Stimulated activated CD4-positive, alpha-beta T cell treated with anti-CD3 and anti-CD28 coated beads, Interleukin-15, amount 100 ng/mL, for 1 hour (primary cell): ENCODE measurements around the gene RAI1.
"Not testable (repeated sequence)": the region's sequence is repeated elsewhere in the genome, so short reads cannot be mapped to it uniquely, and the experiment has no call there.

ENCODE experiments used
- DNase-seq, 2 donors: peaks; one replicate each; pipeline ENCODE4 v3.0.0-alpha.2; 2020; ENCODE audit warnings: low read depth in 1 of 2, low spot score in 1 of 2

Gene RAI1

DNA sequence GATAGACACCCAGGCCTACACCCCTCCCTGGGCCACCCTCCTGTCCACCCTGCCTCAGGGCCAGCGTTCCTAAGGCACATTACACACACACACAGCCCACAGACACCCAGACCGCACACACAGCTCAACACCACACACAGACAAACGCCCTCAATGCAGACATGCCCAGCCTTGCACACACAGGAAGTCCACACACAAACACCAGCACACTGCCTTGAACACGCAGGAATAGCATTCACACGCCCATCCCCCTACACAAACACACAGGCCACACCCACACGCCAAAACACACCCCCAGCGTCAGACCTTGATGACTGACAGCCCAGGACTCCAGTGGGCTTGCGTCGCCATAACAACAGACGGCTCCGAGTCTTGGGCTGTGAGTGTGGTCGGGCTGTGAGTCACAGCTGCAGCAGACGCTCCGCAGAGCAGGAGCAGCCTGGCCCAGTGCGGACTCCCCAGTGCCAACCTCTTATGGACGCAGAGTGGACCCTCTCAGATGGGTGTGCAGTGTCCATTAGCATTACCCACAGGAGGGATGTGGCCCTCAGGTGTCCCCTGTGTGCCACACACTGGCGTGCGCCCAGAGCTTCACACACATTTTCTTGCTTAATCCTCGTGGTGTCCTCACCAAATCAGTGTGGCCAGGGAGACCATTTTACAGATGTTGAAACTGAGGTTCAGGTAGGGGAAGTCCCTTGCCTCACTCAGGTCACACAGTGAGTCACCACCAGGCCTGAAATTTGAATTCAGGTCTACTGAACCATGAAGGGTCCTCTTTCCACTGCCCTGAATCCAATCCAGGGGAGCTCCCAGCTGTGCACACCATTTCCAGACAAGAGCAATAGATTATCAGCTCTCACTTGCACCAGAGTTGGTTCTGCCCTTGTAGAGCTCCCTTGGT, 17.8 kb upstream of the RAI1 start:
- peak; percentile 44 to 50 for DNase-seq

DNA sequence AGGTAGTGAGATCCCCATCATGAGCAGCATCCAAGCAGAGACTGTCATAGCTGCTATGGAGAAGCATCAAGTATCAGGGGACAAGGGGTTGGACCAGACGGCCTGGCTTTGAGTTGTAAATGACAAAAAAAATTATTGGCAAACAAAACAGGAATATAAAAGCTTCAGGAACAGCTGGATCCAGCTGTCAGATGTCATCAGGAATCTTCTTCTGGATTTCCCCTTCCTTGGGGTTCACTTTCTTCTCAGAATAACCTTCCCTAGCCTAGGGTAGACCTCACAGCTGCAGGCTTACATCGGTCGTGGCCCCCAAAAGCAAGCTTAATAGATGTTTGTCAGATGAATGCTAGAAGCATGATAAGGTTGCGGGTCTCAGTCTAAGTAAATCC, 17.2 kb upstream of the RAI1 start:
- DNase-seq, result no peak

DNA sequence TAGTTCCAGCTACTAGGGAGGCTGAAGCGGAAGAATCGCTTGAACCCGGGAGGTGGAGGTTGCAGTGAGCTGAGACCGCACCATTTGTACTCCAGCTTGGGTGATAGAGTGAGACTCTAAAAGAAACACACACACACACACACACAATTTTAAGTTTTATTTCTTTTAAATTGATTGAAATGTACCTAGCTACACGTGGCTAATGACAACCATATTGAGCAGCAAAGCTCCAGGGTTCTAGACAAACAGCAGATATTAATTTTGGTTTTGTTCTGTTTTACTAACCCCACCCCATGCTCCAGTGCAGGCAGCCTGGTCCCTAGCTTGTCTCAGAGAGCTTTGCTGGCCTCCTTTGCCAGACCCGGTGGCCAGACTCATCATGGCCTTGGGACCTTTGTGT, 16.0 kb upstream of the RAI1 start:
- no peak for DNase-seq

DNA sequence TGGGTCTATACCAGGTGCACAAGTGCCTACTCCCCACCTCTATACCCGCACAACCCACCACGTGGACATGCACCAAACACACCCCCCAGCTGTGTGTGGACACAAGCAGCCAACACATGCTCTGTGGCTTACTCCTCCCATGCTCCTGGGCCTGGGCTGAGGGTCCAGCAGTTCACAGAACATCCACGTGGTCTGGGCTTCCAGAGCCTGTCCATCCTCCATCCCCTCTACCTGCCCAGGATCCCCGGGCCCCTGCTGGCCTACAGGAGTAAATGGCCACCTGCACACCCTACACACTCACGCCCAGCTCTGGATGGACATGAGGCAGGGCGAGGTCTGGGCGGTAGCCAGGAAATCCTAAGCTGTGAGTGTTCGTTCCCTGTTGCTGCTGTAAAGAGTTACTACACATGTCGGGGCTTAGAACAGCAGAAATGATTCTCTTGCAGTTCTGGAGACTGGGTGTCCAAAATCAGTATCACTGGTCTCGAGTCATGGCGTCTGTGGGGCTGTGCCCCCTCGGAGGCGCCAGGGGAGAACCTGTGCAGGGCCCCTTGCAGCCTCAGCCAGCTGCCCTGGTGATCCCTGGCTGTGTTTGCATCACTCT, 15.0 kb upstream of the RAI1 start:
- no peak for DNase-seq

DNA sequence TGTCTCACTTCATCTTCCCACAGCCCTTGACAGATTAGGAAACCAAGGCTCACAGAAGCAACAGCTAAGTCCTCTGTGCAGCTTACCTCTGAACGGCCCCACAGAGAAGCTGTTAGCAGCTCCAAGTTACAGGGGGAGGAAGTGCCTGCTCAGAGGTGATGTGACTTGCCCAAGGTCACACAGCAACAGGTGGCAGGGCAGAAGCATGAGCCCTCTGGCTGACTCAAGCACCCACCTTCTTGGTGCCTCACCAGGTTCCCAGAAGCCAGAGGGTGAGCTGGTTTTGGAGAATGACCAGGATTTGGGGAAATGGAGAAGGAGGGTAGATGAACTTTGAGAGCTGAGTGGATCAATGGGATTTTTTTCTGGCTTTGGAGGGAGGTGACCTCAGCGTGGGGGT, 14.0 kb upstream of the RAI1 start:
- no peak for DNase-seq

DNA sequence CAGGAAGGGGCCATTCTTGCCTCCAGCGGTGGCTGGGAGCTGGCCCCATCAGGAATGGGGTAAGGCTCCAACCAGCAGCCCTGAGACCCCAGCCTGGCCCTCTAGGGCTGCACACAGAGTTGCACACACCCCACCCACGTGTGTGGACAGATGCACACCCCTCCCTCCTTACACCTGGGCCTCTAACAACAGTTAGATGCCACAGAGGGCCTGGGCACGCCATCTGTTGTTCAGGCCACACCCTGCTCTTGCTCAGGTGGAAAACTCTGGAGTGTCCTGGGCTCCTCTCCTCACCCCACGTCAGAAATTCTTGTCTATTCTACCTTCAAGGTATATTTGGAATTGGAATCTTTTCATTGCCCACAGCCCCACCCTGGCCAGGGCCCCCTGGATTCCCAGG, 13.3 kb upstream of the RAI1 start:
- no peak for DNase-seq

DNA sequence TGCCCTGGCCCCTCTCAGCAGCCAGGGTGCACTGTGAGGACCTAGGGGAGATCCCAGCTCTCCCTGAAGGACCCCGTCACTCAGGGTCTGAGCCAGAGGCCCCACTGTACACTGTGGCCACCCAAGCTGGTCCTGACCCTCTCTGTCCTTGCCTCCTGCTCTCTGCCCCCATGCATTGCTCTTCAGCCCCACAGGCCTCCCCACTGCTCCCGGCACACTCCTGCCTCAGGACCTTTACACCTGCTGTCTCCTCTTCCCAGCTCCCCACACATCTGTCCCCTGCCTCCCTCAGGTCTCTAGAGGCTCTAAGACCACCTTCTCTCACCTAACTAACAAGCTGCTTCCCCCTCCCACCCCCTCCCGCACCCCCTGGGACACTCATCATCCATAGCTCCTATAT, 12.9 kb upstream of the RAI1 start:
- DNase-seq, result no peak

DNA sequence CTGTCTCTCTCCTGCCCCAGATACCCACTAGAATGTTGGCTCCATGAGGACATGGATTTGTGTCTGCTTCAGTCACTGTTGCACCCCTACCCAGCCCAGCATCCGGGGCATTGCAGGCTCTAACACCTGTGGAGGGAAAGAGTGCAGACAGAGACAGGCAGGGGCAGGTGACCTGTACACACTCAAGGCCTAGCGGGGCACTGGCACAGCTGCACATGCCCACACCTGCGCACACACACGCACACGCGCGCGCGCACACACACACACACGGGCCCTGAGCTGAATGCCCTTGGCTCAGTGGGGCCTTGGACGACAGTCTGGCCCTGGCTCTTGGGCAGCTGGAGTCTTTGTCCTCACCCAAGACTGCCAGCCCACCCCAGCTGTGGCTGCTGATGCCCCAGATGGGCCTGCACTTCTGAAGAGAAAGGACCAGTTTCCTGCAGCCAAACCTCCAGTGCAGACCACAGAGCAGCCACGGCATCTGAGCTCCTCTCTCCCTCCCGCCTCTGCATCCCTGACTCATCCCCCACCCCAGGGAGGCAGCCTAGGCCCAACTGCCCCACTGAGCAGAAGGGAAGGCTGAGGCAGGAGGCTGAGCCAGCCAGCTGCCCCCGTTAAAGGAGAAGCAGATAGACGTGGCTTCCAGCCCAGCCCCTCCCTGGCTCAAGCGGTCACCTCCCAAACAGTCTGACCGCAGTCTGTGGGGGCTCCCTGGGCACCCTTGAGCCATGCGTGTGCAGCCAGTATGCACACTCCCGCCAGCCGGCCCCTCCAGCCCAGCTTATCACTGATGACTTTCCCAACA, 12.3 kb upstream of the RAI1 start:
- DNase-seq, result no peak

DNA sequence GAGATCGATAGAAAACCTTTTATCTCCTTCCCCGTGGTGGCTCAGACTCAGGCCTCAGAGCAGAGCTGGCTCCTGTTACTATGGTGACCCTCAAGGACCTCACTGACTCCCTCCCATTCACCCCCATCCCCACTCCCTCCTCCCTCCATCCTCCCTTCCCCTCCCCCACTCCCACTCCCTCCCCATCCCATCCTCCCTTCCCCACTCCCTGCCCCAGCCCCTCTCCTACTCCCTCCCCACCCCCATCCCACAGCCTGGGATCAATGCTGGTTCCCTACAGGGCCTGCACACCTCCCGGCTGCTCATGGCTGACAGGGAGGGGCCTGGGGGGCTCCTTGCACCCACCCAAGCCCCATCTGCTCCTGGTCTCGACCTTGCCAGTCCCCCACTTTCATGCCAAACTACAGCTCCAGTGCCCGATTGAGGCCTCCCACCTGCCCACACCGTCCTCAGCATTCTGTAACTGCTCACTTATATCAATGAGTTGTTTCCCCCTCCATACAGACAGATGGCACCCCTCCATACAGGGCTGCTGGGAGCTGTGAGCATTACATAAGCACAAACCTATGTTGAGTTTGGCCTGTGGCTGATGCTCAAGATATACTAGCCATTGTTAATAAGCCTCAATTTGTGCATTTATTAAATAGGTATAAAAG, 11.6 kb upstream of the RAI1 start:
- no peak for DNase-seq

DNA sequence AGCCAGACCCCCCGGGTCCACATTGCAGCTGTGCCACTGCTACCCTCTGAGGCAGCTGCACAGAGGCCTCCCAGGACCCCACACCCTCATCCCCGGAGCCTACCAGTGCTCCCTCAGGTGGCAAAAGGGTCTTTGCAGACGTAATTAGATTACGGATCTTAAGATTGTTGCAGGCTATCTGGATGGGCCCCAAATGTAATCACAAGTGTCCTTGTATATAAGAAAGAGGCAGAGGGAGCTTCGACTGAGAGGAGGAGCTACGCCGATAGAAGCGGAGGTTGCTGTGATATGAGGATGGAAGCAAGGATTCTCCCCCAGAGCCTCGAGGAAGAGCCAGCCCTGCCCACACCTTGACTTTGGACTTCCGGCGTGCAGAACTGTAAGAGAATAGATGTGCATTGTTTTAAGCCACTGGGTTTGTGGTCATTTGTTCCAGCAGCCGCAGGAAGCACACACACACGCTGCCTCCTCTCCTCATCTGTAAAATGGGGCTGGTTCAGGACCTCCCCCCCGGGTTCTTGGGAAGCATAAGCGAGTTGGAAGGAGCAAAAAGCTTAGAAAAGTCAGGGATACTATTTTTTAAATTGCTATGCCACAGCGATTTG, 10.5 kb upstream of the RAI1 start:
- no peak for DNase-seq

DNA sequence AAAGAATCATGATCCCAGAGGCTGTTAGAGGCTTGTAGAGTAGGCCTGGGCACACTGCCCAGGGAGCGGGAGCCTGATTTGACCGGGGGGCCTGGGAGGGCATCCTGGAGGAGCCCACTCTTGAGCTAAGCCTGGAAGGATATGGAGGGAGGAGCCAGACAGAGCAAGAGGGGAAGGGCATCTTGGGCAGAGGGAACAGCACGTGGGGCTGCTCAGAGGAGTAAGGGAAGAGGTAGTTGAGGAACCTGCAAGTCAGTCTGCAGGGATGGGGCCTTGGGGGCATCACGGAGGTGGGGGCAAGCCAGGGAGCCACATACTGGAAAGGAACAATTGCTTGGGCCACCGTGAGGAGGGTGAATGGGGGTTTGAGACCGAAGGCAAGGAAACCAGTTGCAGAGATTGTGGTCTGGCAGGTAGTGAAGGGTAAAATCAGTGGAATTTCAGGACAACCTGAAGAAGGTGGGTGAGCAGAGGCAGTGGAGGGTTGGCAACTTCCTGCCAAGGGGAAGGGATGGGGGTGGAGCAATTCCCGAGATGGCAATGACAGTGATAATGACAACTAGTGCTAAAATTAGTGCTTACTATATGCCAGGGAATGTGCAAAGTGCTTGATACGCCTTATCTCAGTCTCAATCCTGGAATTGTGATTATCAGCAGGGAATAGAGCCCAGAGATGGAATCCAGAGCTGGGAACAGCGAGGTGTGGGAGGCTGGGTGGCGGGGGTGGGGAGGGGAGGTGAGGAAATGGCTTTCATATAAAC, 9.7 kb upstream of the RAI1 start:
- DNase-seq, result no peak

DNA sequence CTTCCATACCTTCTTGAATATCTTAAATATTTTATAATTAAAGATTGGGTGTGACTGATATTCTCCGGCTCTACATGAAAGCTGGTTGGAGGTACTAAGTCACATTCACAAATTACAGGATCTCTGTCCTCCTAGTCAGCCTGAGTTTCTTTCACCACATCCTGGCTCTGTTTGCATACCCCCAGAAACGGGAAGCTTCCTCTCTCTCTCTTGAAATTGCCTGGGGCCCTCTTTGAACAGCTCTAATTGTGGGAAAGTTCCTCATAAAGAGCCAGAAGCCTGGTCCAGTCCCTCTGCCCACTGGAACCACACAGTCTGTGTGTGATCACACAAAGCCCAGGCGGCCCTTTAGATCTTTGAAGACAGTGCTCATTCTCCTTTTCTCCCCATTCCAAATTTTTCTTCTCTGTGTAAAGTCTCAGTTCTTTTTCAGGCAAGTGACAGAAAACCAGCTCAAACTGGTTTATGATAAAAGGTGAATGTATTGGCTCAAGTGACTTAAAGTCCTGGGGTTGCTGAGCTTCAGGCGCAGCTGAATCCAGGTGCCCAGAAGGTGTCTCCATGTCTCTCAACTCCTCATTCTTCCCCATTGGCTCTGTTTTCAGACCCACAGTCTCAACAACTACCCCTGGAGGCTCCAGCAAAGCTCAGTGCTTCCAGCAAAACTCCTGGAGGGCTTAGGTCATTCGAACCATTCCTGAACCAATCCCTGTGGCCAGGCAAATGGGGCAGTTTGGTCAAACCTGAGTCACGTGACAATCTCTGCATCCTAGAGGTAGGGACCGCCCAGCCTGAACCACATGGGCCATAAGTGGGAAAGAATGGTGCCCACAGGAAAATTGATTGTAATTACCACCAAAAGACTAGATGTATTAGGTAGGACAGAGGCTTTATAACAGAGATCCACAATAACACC, 8.5 kb upstream of the RAI1 start:
- DNase-seq, result no peak

DNA sequence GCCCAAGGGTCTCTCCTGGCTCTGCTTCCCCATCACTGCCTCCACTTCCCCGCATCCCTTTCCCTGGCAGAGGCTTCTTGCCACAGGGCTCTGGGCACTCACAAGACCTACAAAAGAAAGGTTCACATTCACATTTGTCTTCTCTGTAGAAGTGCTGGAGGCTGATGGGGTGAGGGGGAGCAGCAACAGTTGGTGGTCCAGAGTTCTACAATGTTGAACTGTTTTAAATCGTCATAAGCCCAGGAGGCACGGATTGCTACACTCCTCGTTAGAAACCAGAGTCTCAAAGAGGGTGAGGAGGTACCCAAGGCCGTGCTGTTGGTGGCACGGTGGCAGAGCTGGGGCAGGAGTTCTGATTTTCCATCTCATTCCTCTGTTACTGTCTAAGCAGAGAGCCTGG, 5.8 kb upstream of the RAI1 start:
- no peak for DNase-seq

DNA sequence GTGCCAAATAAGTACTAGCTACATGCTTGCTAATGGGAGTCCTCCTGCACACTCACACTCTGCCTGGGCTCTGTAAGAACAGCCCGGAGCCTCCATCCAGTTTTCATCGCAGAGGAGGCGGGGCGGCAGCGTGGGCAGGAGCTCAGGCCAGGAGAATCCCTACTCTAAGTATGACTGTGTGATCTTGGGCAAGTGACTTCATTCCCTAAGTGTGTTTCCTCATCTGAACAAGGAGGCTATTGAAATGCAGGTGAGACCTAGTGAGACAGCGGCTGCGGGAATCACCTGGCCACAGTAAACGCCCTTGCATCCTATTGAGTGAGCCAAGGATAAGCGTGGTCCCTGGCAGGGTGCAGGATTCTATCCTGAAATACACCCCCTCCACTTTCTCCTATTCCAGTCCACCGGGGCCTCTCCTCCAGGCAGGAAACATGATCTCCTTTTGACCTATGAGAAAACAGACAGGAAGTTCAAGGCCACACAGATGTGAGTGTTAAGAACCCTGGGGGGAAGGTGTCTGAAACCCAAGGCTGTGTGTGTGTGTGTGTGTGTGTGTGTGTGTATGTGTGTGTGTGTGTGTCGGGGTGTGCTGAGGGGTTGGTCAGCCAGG, 5.2 kb upstream of the RAI1 start:
- no peak for DNase-seq

DNA sequence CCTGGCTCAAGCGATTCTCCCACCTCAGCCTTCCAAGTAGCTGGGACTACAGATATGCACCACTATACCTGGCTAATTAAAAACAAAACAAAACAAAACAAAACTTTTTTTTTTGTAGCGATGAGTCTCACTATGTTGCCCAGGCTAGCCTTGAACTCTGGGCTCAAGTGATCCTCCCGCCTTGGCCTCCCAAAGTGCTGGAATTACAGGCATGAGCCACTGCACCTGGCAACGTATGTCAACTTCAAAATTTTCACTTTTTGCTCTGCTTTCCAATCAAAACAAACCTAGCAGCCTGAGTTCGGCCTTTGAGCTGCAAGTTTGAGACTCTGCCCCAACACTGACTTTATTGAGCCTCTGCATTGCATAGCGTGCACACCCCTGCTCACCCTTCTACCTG, 4.5 kb upstream of the RAI1 start:
- no peak for DNase-seq

DNA sequence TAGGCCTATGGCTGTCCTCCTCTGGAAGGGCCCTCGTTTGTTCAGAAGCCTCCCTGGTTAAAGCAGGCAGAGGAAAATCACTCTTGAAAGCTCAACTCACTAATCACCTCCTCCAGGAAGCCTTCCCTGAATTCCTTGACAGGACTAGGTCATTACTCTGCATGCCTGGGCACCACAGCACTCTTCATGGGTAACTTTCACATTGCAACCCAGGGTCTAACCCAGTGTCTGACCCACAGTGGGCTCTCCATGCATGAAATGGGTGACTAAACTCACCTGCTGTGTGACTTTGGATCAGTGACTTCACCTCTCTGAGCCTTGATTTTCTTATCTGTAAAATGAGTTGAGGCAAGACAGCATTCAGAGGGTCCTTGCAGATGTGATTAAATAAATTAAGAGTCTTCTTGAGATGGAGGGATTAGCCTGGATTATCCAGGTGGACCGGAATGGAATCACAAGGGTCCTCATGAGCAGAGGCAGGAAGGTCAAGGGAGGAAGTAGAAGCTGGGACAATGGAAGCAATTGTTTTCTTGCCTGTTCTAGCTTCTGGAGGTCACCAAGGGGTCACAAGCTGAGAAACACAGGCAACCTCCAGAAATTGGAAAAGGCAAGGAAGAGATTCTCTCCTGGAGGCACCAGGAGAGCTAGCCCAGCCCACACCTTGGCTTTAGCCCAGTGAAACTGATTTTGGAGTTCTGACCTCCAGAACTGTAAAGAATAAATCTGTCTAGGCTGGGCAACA, 3.8 kb upstream of the RAI1 start:
- no peak for DNase-seq

DNA sequence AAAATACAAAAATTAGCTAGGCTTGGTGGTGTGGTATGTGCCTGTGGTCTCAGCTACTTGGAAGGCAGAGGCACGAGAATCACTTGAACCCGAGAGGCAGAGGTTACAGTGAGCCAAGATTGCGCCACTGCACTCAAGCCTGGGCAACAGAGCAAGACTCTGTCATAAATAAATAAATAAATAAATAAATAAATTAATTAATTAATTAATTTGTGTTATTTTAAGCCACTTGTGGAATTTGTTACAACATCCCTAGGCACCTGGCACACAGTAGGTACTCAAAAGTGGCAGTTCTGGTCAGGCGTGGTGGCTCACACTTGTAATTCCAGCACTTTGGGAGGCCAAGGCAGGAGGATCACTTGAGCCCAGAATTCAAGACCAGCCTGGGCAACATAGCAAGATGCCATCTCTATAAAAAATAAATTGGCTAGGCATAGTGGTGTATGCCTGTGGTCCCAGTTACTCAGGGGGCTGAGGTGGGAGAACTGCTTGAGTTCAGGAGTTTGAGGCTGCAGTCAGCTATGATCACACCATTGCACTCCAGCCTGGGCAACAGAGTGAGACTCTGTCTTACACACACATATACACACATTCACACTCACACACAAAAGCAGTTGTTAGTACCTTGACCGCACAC, 3.1 kb upstream of the RAI1 start:
- DNase-seq, result not testable (repeated sequence)

DNA sequence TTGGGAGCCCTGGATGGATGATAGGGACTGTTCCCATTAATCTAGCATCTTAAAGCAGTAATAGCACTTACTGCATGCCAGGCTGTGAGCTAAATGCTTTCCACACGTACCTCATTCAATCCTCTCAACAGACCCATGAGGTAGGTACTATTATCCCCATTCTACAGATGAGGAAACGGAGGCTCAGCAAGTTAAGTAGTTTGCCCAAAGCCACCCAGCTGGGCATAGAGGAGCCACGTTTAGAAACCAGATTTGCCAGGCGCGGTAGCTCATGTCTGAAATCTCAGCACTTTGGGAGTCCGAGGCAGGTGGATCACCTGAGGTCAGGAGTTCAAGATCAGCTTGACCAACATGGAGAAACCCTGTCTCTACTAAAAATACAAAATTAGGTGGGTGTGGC, 2.0 kb upstream of the RAI1 start:
- no peak for DNase-seq
